ENCODE results near the gene DOCK9.
A peak's percentile ranks its signal among the peaks of the same experiment; 100 is the strongest.
"Not testable (repeated sequence)": the region's sequence is repeated elsewhere in the genome, so short reads cannot be mapped to it uniquely, and the experiment has no call there.

DOCK9 gene

GRCh38 chr13:98917116-98917515 lies 60.7 kb downstream of the DOCK9 start:
- DNase-seq (ENCODE audit: low spot score), result no peak

GRCh38 chr13:98916403-98916802 lies 61.5 kb downstream of the DOCK9 start:
- DNase-seq (ENCODE audit: low spot score), result no peak

GRCh38 chr13:98915981-98916380 lies 61.9 kb downstream of the DOCK9 start:
- DNase-seq (ENCODE audit: low spot score), result no peak

- DNase-seq (ENCODE audit: low spot score), result no peak
Observed at GRCh38 chr13:98915563-98915962, 62.3 kb downstream of the DOCK9 start.

GRCh38 chr13:98913741-98914140 lies 64.1 kb downstream of the DOCK9 start:
- no peak for DNase-seq (ENCODE audit: low spot score)

- DNase-seq (ENCODE audit: low spot score), result no peak
Observed at GRCh38 chr13:98912846-98913245, 65.0 kb downstream of the DOCK9 start.

- DNase-seq (ENCODE audit: low spot score), result peak; percentile 34
Observed at GRCh38 chr13:98910501-98910951, 67.3 kb downstream of the DOCK9 start.

- no peak for DNase-seq (ENCODE audit: low spot score)
Observed at GRCh38 chr13:98909016-98909415, 68.8 kb downstream of the DOCK9 start.

- DNase-seq (ENCODE audit: low spot score), result no peak
Observed at GRCh38 chr13:98906746-98907502, 70.9 kb downstream of the DOCK9 start.

- no peak for DNase-seq (ENCODE audit: low spot score)
Observed at GRCh38 chr13:98905199-98905598, 72.7 kb downstream of the DOCK9 start.

GRCh38 chr13:98900442-98900841 lies 77.4 kb downstream of the DOCK9 start:
- peak; percentile 29 for DNase-seq (ENCODE audit: low spot score)

- no peak for DNase-seq (ENCODE audit: low spot score)
Observed at GRCh38 chr13:98897706-98898105, 80.2 kb downstream of the DOCK9 start.

- DNase-seq (ENCODE audit: low spot score), result no peak
Observed at GRCh38 chr13:98896868-98897144, 81.1 kb downstream of the DOCK9 start.

- no peak for DNase-seq (ENCODE audit: low spot score)
Observed at GRCh38 chr13:98896083-98896867, 81.6 kb downstream of the DOCK9 start.

- DNase-seq (ENCODE audit: low spot score), result not testable (repeated sequence)
Observed at GRCh38 chr13:98894814-98895213, 83.0 kb downstream of the DOCK9 start.

- no peak for DNase-seq (ENCODE audit: low spot score)
Observed at GRCh38 chr13:98893371-98893770, 84.5 kb downstream of the DOCK9 start.

GRCh38 chr13:98892821-98893220 lies 85.0 kb downstream of the DOCK9 start:
- no peak for DNase-seq (ENCODE audit: low spot score)

- no peak for DNase-seq (ENCODE audit: low spot score)
Observed at GRCh38 chr13:98892077-98892476, 85.8 kb downstream of the DOCK9 start.

- DNase-seq (ENCODE audit: low spot score), result no peak
Observed at GRCh38 chr13:98890925-98891324, 86.9 kb downstream of the DOCK9 start.

GRCh38 chr13:98890186-98890585 lies 87.7 kb downstream of the DOCK9 start:
- DNase-seq (ENCODE audit: low spot score), result peak; percentile 74

- peak; percentile 54 for DNase-seq (ENCODE audit: low spot score)
Observed at GRCh38 chr13:98889419-98890085, 88.3 kb downstream of the DOCK9 start.

- no peak for DNase-seq (ENCODE audit: low spot score)
Observed at GRCh38 chr13:98888890-98889279, 89.0 kb downstream of the DOCK9 start.
